SK-N-MC (cell line): ENCODE measurements around the gene POLK.

Experiments used
- EZH2 ChIP-seq: fragments of 200-600 bp; sonication (generic); IDR thresholded peaks from one replicate; pipeline ENCODE4 v1.6.1; 2017; ENCODE audit warnings: antibody characterized with exemption
- POLR2AphosphoS5 ChIP-seq: IDR thresholded peaks from 2 replicates; pipeline ENCODE4 v1.6.1; 2012; ENCODE audit warnings: mild to moderate bottlenecking, low read depth, low read length, borderline replicate concordance

DNA sequence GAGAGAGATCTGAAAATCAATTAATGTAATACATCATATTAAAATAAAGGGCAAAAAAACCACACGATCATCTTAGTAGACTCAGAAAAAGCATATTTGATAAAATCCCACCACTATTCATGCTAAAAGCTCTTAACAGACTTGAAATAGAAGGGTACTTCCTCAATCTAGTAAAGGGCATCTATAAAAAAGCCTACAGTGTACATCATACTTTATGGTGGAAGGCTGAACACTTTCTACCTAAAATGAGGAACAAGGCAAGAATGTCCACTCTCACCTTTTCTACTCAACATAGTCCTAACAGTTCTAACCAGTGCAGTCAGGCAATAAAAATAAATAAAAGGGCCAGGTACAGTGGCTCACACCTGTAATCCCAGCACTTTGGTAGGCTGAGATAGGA is 38.9 kb downstream of the POLK start:
- TF ChIP-seq POLR2AphosphoS5 (no peak), EZH2 (no peak)
